Femur (tissue), 1 donor: ENCODE measurements around the gene FAM241A.
"Not testable (repeated sequence)": the region's sequence is repeated elsewhere in the genome, so short reads cannot be mapped to it uniquely, and the experiment has no call there.

Experiments
- DNase-seq: peaks from one replicate; pipeline ENCODE4 v3.0.0-alpha.2; 2017

FAM241A gene

GRCh38 chr4:112145326-112145789 lies at the start of gene FAM241A:
FAM241A (plus strand) TSS chr4:112145454; CDS start chr4:112145581, 127 bp downstream.
- peak; percentile 91 for DNase-seq

- no peak for DNase-seq
Observed at GRCh38 chr4:112098841-112099530, 46.3 kb upstream of the FAM241A start.

- no peak for DNase-seq
Observed at GRCh38 chr4:112099701-112100297, 45.5 kb upstream of the FAM241A start.

GRCh38 chr4:112102875-112103370 lies 42.3 kb upstream of the FAM241A start:
- DNase-seq, result no peak

GRCh38 chr4:112105201-112105969 lies 39.9 kb upstream of the FAM241A start:
- DNase-seq, result no peak

GRCh38 chr4:112109360-112110058 lies 35.7 kb upstream of the FAM241A start:
- no peak for DNase-seq

GRCh38 chr4:112110059-112110425 lies 35.2 kb upstream of the FAM241A start:
- DNase-seq, result no peak

- no peak for DNase-seq
Observed at GRCh38 chr4:112111306-112111705, 33.9 kb upstream of the FAM241A start.

- not testable (repeated sequence) for DNase-seq
Observed at GRCh38 chr4:112112095-112112494, 33.2 kb upstream of the FAM241A start.

GRCh38 chr4:112112590-112113170 lies 32.6 kb upstream of the FAM241A start:
- no peak for DNase-seq

GRCh38 chr4:112113864-112114263 lies 31.4 kb upstream of the FAM241A start:
- no peak for DNase-seq

GRCh38 chr4:112114452-112114851 lies 30.8 kb upstream of the FAM241A start:
- no peak for DNase-seq

GRCh38 chr4:112118742-112119352 lies 26.4 kb upstream of the FAM241A start:
- no peak for DNase-seq

GRCh38 chr4:112119353-112119783 lies 25.9 kb upstream of the FAM241A start:
- DNase-seq, result no peak

GRCh38 chr4:112120021-112120420 lies 25.2 kb upstream of the FAM241A start:
- DNase-seq, result no peak

- no peak for DNase-seq
Observed at GRCh38 chr4:112125416-112125815, 19.8 kb upstream of the FAM241A start.

- DNase-seq, result no peak
Observed at GRCh38 chr4:112127048-112127637, 18.1 kb upstream of the FAM241A start.

- DNase-seq, result no peak
Observed at GRCh38 chr4:112127803-112128202, 17.5 kb upstream of the FAM241A start.

- DNase-seq, result no peak
Observed at GRCh38 chr4:112128452-112128851, 16.8 kb upstream of the FAM241A start.

- DNase-seq, result peak; percentile 49
Observed at GRCh38 chr4:112130906-112131305, 14.3 kb upstream of the FAM241A start.

- DNase-seq, result no peak
Observed at GRCh38 chr4:112136551-112136950, 8.7 kb upstream of the FAM241A start.

- DNase-seq, result no peak
Observed at GRCh38 chr4:112138538-112138937, 6.7 kb upstream of the FAM241A start.
